AG04450 (cell line): ENCODE data around the gene TRIM67. TPM values are rescaled to one million over a fixed set of nuclear protein-coding genes. Genes with fewer than 3 reads are reported as not detected.

Experiments used
- CTCF ChIA-PET: fragments of 300-600, 350-600 bp; formaldehyde crosslinking; extraction: SDS; loops from one replicate; lab custom pipeline; 2022; ENCODE audit warnings: antibody characterized with exemption, inconsistent platforms; lab: Charles Lee
- POLR2A ChIA-PET: fragments of 350-600 bp; formaldehyde crosslinking; extraction: SDS; loops from one replicate; lab custom pipeline; 2021; ENCODE audit warnings: antibody characterized with exemption, inconsistent platforms; lab: Yijun Ruan, JAX
- DNase-seq: peaks from one replicate; pipeline ENCODE4 v3.0.0-alpha.2; 2011; ENCODE audit warnings: low read depth, low spot score
- H3K27ac ChIP-seq: one replicate; pipeline ENCODE4 v1.5.1; 2012; ENCODE audit warnings: low read depth, low read length, control low read depth
- H3K27me3 ChIP-seq: one replicate; pipeline ENCODE4 v1.6.0; 2012; ENCODE audit warnings: low read length; ENCODE audit not compliant: control insufficient read depth, insufficient read depth
- H3K4me3 ChIP-seq: 2 replicates; pipeline ENCODE4 v1.5.1; 2011; ENCODE audit warnings: mild to moderate bottlenecking, low read depth, low read length, control low read depth
- H3K9me3 ChIP-seq: 2 replicates; pipeline ENCODE4 v1.5.1; 2012; ENCODE audit warnings: low read length; ENCODE audit not compliant: control insufficient read depth, insufficient read depth
- CTCF ChIP-seq: IDR thresholded peaks from 2 replicates; pipeline ENCODE4 v1.5.1; 2011; ENCODE audit warnings: low read depth, low read length, control low read depth, inconsistent platforms
- polyA plus RNA-seq: library from polyadenylated mRNA; depleted of rRNA; stranded (reverse); fragments of >200 nt; gene quantifications from 2 replicates; pipeline ENCODE4 v1.2.3, GENCODE V29; 2011

The TRIM67 gene
- polyA plus RNA-seq, 1 experiment: not detected

GRCh38 chr1:231177226-231177625 is 15.4 kb downstream of the TRIM67 start:
- Histone ChIP-seq H3K27me3 (peaks cover 2% of the 10 kb centered on the region), H3K9me3 (no peaks in the 10 kb centered on the region), H3K4me3 (no peak overlapping the region), H3K27ac (no peak overlapping the region)
- DNase-seq: no peak
- POLR2A ChIA-PET: no interaction called here
- no peak for TF ChIP-seq CTCF
- CTCF ChIA-PET: no interaction called here

GRCh38 chr1:231177936-231178335 is 16.1 kb downstream of the TRIM67 start:
- H3K4me3 ChIP-seq: no peak overlapping the region
- no peak overlapping the region for H3K27ac ChIP-seq
- peaks cover 2% of the 10 kb centered on the region for H3K27me3 ChIP-seq
- ChIA-PET POLR2A (no interaction called here), CTCF (no interaction called here)
- H3K9me3 ChIP-seq: no peaks in the 10 kb centered on the region
- TF ChIP-seq CTCF: no peak
- DNase-seq: no peak

DNA sequence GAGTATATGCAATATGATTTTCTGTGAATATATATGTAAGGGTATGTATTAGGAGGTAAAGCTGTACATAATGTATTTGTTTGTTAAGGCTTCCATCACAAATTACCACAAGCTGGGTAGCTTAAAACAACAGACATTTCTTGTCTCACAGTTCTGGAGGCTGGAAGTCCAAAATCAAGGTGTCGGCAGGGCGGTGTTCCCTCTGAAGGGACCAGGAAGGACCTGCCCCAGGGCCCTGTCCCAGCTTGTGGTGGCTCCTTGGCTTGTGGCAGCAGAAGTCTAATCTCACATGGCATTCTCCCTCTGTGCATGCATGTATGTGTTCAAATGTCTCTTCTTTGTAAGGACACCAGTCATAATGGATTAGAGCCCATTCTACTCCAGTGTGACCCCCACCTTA is 17.1 kb downstream of the TRIM67 start:
- no peak overlapping the region for H3K4me3 ChIP-seq
- DNase-seq: no peak
- TF ChIP-seq CTCF: no peak
- POLR2A ChIA-PET: no interaction called here
- H3K9me3 ChIP-seq: no peaks in the 10 kb centered on the region
- peaks cover 2% of the 10 kb centered on the region for H3K27me3 ChIP-seq
- CTCF ChIA-PET: no interaction called here
- no peak overlapping the region for H3K27ac ChIP-seq

DNA sequence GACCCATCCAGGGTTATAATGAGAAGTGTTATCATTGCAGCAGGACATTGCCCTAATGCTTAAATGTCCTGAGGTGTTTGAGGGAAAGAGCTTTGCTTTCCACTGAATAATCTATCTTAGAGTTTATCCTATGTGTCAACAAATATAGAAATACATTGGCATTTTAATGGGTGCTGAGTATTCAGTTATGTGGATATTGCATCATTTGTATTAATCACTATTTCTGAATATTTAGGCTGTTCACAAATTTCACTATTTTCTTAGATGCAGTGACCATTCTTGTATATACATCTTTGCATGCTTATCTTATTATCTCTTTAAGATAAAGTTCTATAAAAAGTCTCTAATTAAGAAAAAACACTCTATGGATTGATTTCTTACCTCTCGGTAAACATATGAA is 18.2 kb downstream of the TRIM67 start:
- CTCF ChIA-PET: no interaction called here
- Histone ChIP-seq H3K27me3 (peaks cover 7% of the 10 kb centered on the region), H3K4me3 (no peak overlapping the region), H3K27ac (no peak overlapping the region), H3K9me3 (no peaks in the 10 kb centered on the region)
- no peak for DNase-seq
- TF ChIP-seq CTCF: no peak
- POLR2A ChIA-PET: no interaction called here

GRCh38 chr1:231181271-231181670 is 19.4 kb downstream of the TRIM67 start:
- no peak for TF ChIP-seq CTCF
- peaks cover 7% of the 10 kb centered on the region for H3K27me3 ChIP-seq
- DNase-seq: no peak
- CTCF ChIA-PET: no interaction called here
- POLR2A ChIA-PET: no interaction called here
- H3K27ac ChIP-seq: no peak overlapping the region
- no peak overlapping the region for H3K4me3 ChIP-seq
- H3K9me3 ChIP-seq: no peaks in the 10 kb centered on the region
